ENCODE measurements around the gene LRP8.

The LRP8 gene

DNA sequence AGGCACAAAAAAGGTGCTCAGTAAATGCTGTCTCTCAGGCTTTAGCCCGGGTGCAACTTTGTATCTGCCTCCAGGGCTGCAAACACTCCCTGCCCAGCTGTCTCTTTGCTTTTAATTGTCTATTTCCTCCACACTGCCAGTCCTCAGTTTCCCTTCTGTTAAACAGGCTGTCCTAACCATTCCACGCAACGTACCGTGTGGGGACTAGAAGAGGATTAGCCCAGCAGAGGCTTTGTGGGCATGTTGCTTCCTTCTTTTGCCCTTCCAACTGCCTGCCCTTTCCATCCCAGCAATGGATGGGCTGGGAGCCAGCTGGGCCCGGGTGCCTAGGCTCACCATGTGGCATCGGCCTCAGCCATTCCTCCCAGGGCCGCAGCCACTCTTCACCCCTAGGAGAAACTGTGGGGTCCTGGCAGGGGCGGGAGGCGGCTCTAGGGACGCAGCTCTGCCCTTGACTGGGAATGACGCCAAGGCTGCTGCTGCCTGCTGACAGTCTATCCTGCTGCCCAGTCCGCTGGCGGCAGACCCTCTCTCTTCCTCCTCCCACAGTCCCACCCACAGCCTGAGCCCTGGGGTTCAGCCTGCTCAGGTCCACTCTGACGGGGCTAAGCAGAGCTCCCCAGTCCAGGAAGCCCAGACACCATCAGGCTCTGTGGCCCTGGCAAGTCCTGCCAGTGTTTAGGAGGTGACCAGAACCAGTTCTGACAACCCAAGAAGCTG, 40.6 kb upstream of the LRP8 start:
- DNase-seq (ENCODE audit: low spot score), result no peak
- no peak overlapping the region for H3K27ac ChIP-seq
- CTCF ChIA-PET, result interaction anchor here (0.6 kb wide), 1 partner anchor 14 kb away, joined by 3 read pairs; no protein-coding TSS in a partner anchor
- TF ChIP-seq, protein P1, sequence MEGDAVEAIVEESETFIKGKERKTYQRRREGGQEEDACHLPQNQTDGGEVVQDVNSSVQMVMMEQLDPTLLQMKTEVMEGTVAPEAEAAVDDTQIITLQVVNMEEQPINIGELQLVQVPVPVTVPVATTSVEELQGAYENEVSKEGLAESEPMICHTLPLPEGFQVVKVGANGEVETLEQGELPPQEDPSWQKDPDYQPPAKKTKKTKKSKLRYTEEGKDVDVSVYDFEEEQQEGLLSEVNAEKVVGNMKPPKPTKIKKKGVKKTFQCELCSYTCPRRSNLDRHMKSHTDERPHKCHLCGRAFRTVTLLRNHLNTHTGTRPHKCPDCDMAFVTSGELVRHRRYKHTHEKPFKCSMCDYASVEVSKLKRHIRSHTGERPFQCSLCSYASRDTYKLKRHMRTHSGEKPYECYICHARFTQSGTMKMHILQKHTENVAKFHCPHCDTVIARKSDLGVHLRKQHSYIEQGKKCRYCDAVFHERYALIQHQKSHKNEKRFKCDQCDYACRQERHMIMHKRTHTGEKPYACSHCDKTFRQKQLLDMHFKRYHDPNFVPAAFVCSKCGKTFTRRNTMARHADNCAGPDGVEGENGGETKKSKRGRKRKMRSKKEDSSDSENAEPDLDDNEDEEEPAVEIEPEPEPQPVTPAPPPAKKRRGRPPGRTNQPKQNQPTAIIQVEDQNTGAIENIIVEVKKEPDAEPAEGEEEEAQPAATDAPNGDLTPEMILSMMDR (conservative IDR thresholded peaks at IDR 0.05; ENCODE audit: low read depth), result no peak
- POLR2A ChIA-PET (ENCODE audit: low non-redundant PET), result no interaction called here

DNA sequence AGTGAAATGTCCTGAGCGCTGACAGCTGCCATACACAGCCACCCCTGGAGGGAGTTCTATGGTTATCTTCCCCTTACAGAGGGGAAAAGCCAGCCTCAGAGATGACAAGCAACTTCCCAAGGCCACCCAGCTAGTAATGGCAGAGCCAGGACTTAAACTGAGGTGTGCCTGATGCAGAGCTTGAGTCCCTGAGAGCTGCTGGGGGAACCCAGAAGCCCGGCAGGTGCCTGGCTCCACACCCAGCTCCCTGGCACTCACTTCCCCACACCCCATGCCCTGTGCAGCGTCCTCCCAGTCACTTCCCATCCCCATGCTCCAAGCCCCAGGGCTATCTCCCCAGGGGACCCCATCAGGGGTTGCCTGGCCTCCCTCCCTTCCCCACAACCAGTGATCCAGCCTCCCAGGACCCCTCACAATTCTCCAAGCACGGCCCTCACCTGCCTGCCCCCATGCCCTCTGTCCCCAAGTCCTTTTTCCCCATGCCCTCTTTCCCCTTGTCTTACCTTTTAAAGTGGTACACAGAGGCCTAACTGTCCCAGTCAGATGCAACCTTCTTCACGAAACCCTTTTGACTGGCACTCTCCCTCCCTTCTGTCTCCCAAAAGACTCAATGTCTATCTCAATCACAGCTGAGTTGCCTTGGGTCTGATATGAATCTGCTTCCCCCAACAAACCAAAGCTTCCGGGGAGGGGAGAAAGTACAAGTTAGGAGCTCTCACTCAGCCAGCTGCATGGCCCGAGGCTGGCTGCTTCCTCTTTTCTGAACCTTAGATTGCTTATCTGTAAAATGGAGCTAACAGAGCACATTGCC, 39.8 kb upstream of the LRP8 start:
- H3K27ac ChIP-seq, result no peak overlapping the region
- CTCF ChIA-PET, result no interaction called here
- DNase-seq (ENCODE audit: low spot score), result no peak
- TF ChIP-seq, protein P1 (conservative IDR thresholded peaks at IDR 0.05; ENCODE audit: low read depth), result no peak
- POLR2A ChIA-PET (ENCODE audit: low non-redundant PET), result no interaction called here

DNA sequence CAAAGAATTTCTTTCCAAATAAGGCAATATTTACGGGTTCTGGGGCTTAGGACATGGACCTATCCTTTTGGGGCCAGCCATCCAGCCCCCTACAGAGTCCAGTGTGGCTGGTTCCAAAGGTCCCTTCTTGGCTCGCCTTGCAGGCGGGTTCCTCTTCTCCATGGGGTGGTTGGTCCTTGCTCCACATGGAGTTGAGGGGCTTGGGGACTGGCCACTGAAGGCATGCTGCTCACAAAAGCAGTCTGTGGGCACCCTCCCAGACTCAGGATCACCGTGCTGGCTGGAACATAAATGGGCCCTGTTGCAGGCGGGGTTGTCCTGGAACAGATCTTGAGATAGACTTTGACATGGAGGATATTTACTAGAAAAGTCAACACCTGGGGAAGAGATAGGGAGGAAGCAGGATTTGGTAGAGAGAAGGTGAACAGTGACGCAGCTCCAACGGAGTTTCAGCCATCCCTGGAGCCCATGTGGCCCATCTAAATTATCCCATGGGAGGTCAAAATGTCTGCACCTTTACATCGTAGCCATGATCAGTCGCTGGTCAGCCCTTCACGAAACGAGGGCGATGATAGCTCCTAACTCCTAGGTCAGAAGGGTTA, 39.1 kb upstream of the LRP8 start:
- H3K27ac ChIP-seq, result no peak overlapping the region
- CTCF ChIA-PET, result no interaction called here
- TF ChIP-seq, protein P1 (conservative IDR thresholded peaks at IDR 0.05; ENCODE audit: low read depth), result no peak
- no peak for DNase-seq (ENCODE audit: low spot score)
- POLR2A ChIA-PET (ENCODE audit: low non-redundant PET), result no interaction called here

DNA sequence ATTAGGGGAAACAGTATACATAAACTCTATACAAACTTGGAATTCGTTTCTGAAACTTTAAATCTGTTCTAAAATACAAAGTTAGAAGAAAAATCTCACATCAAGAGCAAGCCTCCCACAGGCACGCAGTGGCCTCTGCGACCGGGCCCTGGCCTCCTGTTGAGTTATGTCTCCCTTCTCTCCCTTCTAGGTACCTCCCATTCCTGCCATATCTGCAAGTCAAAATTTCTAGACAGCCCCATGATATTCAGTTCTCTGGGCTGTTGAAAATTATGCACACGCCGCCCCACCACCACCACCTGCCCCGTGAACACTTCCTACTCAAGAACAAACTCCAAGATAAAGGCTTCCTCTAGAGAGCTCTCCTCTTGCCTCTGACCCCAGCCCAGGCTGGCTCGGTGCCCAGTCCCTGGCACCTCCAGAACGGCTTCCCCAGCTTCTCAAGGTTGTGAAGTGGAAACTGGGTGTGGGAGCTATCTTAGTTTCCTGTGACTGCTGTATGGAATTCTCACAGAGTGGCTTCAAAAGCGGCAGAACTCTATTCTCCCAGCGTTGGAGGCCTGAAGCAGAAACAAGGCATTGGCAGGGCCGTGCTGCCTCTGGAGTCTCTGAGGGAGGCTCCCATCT, 37.7 kb upstream of the LRP8 start:
- H3K27ac ChIP-seq, result no peak overlapping the region
- POLR2A ChIA-PET (ENCODE audit: low non-redundant PET), result no interaction called here
- CTCF ChIA-PET, result no interaction called here

DNA sequence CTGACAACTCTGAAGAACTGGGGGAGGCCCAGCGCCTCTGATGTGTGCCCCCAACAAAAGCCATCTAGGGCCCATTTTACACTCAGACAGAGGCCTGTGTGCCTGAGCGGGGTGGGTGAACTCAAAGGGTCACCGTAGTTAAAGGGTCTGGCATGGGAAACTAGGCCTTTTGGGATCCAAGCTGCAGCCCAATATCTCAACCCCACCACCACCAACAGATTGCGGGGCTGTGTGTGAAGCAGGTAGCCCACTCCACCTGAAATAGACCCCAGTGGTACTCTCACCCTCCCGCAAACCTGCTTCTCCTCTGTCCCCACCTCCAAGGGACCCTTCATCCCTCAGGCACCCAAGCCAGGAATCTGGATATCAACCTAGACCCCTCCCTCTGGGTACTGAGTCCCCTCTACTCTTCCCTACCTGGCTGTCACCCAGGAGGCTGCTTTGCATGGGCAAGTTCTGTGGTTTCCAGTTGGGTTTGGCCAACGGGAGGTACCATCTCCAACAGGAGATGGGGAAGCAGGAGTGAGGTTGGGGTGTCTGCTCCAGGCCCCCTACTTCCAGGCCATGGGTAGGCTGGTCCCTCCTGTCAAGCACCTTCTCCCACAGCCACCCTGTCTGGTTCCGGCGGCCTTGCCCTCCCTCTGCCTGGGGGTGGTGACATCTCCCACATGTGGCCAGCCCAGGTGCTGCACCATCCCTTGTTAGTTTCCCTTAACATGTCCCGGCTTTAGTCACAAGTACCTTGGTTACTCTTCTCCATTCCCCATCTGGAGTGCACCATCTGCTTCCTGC, 35.2 kb upstream of the LRP8 start:
- POLR2A ChIA-PET (ENCODE audit: low non-redundant PET), result no interaction called here
- DNase-seq (ENCODE audit: low spot score), result no peak
- H3K27ac ChIP-seq, result no peak overlapping the region
- TF ChIP-seq, protein P1 (conservative IDR thresholded peaks at IDR 0.05; ENCODE audit: low read depth), result no peak
- CTCF ChIA-PET, result interaction anchor here (0.5 kb wide), 1 partner anchor 462 kb away, joined by 3 read pairs; no protein-coding TSS in a partner anchor

More for the DNA sequence above, 37.7 kb upstream of the LRP8 start:
- TF ChIP-seq, protein P1 (conservative IDR thresholded peaks at IDR 0.05; ENCODE audit: low read depth), result no peak
- DNase-seq (ENCODE audit: low spot score), result no peak

All from RWPE1 (cell line).